ENCODE measurements around the gene MME. TPM values are rescaled to one million over a fixed set of nuclear protein-coding genes. Genes with fewer than 3 reads are reported as not detected.

The MME gene
- total and polyA plus RNA-seq, 2 of the 8 experiments (the other 6 are each of a cell fraction or from before 2014, with no cell fraction given): 5.0 to 39.6 TPM

DNA sequence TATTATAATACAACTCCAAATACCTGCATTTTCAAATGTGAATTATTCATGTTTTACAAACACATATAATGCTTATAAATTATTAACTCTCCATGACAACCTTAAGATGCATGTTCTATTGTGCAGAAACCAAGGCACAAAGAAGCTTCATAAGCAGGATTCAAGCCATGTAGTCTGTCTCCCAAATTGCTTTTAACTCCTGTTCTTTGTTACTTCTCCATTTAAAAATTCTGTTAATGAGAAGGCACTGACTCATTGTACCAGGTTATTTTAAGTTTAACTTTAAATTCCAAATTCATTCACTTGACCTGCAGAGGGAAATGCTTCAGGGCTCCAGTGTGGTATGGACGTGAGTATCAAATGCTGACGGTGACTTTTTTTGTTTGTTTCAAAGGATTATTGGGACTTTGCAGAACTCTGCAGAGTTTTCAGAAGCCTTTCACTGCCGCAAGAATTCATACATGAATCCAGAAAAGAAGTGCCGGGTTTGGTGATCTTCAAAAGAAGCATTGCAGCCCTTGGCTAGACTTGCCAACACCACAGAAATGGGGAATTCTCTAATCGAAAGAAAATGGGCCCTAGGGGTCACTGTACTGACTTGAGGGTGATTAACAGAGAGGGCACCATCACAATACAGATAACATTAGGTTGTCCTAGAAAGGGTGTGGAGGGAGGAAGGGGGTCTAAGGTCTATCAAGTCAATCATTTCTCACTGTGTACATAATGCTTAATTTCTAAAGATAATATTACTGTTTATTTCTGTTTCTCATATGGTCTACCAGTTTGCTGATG lies 100.0 kb downstream of the MME start:
- Histone ChIP-seq H2AFZ (ENCODE audit: low read length) (no peak overlapping the region), H3K27me3 (replicated peaks in 1 of 4; ENCODE audit: control insufficient read depth in 3 of 4, extremely low read depth in 1 of 4, insufficient read depth in 3 of 4, low read length in 3 of 4) (no peaks in the 10 kb centered on the region), H2AK5ac (ENCODE audit: low read depth, low read length) (no peak overlapping the region), H3K36me3 (ENCODE audit: control insufficient read depth in 2 of 4, insufficient read depth in 4 of 4, low read length in 3 of 4) (no peaks in the 10 kb centered on the region), H4K20me1 (replicated peaks in 1 of 2; ENCODE audit: control insufficient read depth in 1 of 2, insufficient read depth in 2 of 2, low read length in 2 of 2) (no peaks in the 10 kb centered on the region), H2BK5ac (ENCODE audit: low read depth, low read length) (no peak overlapping the region), H3K14ac (ENCODE audit: insufficient read length) (no peak overlapping the region), H4K5ac (ENCODE audit: insufficient read length, low read depth, low read length) (no peak overlapping the region), H4K8ac (ENCODE audit: extremely low read depth, insufficient read depth, low read length) (no peak overlapping the region), H3K9me3 (ENCODE audit: insufficient read depth in 2 of 2, low read depth in 1 of 2, low read length in 1 of 2) (no peaks in the 10 kb centered on the region), H3K9ac (replicated peaks in 1 of 4; ENCODE audit: extremely low read depth in 1 of 4, low read depth in 3 of 4, low read length in 3 of 4) (no peak overlapping the region), H3K4me1 (replicated peaks in 1 of 4; ENCODE audit: control insufficient read depth in 3 of 4, insufficient read depth in 4 of 4, low read length in 3 of 4) (no peaks in the 10 kb centered on the region), H3K23ac (ENCODE audit: insufficient read length) (no peak overlapping the region), H2BK120ac (replicated peaks; ENCODE audit: low read depth, low read length) (no peak overlapping the region), H3K4me3 (ENCODE audit: extremely low read depth in 1 of 4, insufficient read depth in 2 of 4, low read depth in 3 of 4, low read length in 4 of 4) (no peak overlapping the region), H2BK12ac (ENCODE audit: low read depth, low read length) (no peak overlapping the region), H3K27ac (ENCODE audit: low read depth, low read length) (no peak overlapping the region), H3K79me2 (ENCODE audit: control insufficient read depth in 1 of 2, insufficient read depth in 2 of 2, low read length in 2 of 2) (no peaks in the 10 kb centered on the region), H3K56ac (replicated peaks; ENCODE audit: insufficient read length, low read depth, low read length) (no peak overlapping the region), H4K91ac (replicated peaks; ENCODE audit: insufficient read length, low read length) (no peak overlapping the region), H2BK20ac (ENCODE audit: low read length) (no peak overlapping the region), H3K4ac (replicated peaks; ENCODE audit: insufficient read length, low read depth, low read length) (no peak overlapping the region), H3K4me2 (ENCODE audit: insufficient read depth in 1 of 2, low read depth in 2 of 2, low read length in 2 of 2) (no peak overlapping the region), H3K23me2 (ENCODE audit: low read depth, low read length) (no peaks in the 10 kb centered on the region), H2BK15ac (ENCODE audit: low read length) (no peak overlapping the region), H3K79me1 (ENCODE audit: low read depth, low read length) (no peaks in the 10 kb centered on the region), H3K18ac (ENCODE audit: extremely low read depth, low read length) (no peak overlapping the region)
- DNase-seq (ENCODE audit: low read depth in 1 of 2, low spot score in 2 of 2) (no peak), FAIRE-seq (no peak)
- TF ChIP-seq RAD21 (IDR thresholded peaks at IDR 0.05 in 1 of 2, conservative IDR thresholded peaks at IDR 0.05 in 1 of 2; ENCODE audit: low read depth in 2 of 2, low read length in 2 of 2) (peak in 1 of 2 experiments; percentile 25; a peak in 1 of 4 replicates), CTCF (IDR thresholded peaks at IDR 0.05; ENCODE audit: control extremely low read depth in 1 of 3, insufficient read depth in 1 of 3, low read depth in 1 of 3, low read length in 3 of 3) (peak in 1 of 3 experiments; percentile 2; a peak in 1 of 4 replicates), RBBP5 (IDR thresholded peaks at IDR 0.05; ENCODE audit: borderline replicate concordance, low read depth, low read length) (no peak), YY1 (IDR thresholded peaks at IDR 0.05; ENCODE audit: low read depth, low read length) (no peak), SRF (IDR thresholded peaks at IDR 0.05; ENCODE audit: low read depth, low read length) (no peak), MAFK (IDR thresholded peaks at IDR 0.05; ENCODE audit: low read depth, low read length) (no peak), NRF1 (IDR thresholded peaks at IDR 0.05; ENCODE audit: low read depth, low read length) (no peak), POLR2A (IDR thresholded peaks at IDR 0.05; ENCODE audit: control extremely low read depth in 1 of 2, low read depth in 2 of 2, low read length in 2 of 2) (no peak)
- 89% methylated on average over 5 of the region's 5 CpGs; no CpG with 5 or more reads in 1 of the 2 experiments for WGBS, 2 experiments (ENCODE audit: extremely low coverage in 1 of 2, insufficient coverage in 1 of 2, insufficient read length in 1 of 2, insufficient replicate concordance in 2 of 2, low coverage in 1 of 2, low lambda C conversion rate in 2 of 2, missing lambda C conversion rate in 1 of 2)
- ChIA-PET POLR2A (ENCODE audit: partially characterized antibody) (interaction anchor here (0.7 kb wide), 1 partner anchor 11 kb away, joined by 3 read pairs; no protein-coding TSS in a partner anchor), CTCF (ENCODE audit: partially characterized antibody) (interaction anchor here (0.7 kb wide), 1 partner anchor 565 kb away, joined by 3 read pairs; no protein-coding TSS in a partner anchor)

All from H1 (cell line).